Measurements from ENCODE around the gene JMJD7. TPM values are rescaled to one million over a fixed set of nuclear protein-coding genes. Genes with fewer than 3 reads are reported as not detected.

Gene JMJD7
- total RNA-seq, 1 donor from 2014 or later, result 26.2 TPM

DNA sequence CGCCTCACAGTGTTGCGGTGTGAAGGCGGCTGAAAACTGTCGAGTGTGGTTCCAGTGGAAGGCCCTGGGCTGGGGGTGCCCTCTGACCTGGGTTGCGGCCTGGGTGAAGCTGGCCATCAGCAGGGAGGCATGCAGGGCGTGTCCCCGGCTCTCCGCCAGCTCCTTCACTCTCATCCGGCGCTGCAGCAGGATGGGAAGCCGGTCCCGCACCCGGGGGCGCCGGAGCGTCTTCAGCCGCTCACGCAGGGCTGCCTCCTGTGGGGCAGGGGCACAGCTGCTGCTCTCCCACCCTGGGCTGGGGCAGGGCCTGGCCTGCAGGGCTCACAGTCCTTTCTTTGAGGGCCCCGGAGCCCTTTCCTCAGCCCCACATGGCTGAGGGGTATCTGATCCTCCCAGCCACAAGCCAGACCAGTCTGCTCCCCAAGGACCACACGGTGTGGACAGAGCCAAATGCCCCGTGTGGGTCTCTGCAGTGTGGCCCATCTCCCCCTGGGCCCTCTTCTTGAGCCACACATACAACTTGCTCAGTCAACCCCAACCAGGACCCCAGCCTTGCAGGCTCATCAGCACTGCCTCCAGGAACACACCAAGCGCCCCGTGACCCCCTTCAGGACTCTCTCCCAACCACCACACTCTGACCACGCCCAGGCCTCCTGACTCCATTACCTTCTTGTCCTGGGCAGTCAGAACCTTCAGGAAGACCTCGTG is 39.1 kb downstream of the JMJD7 start:
- TF ChIP-seq, protein P1, sequence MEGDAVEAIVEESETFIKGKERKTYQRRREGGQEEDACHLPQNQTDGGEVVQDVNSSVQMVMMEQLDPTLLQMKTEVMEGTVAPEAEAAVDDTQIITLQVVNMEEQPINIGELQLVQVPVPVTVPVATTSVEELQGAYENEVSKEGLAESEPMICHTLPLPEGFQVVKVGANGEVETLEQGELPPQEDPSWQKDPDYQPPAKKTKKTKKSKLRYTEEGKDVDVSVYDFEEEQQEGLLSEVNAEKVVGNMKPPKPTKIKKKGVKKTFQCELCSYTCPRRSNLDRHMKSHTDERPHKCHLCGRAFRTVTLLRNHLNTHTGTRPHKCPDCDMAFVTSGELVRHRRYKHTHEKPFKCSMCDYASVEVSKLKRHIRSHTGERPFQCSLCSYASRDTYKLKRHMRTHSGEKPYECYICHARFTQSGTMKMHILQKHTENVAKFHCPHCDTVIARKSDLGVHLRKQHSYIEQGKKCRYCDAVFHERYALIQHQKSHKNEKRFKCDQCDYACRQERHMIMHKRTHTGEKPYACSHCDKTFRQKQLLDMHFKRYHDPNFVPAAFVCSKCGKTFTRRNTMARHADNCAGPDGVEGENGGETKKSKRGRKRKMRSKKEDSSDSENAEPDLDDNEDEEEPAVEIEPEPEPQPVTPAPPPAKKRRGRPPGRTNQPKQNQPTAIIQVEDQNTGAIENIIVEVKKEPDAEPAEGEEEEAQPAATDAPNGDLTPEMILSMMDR (IDR thresholded peaks at IDR 0.05; ENCODE audit: unreplicated experiment), result no peak
- Mint-ChIP-seq H3K36me3 (ENCODE audit: insufficient read depth) (no peaks in the 10 kb centered on the region), H3K4me1 (ENCODE audit: low read depth) (peaks cover 12% of the 10 kb centered on the region), H3K4me3 (ENCODE audit: low read depth) (no peak overlapping the region), H3K27me3 (no peaks in the 10 kb centered on the region), H3K9me3 (ENCODE audit: low read depth) (no peaks in the 10 kb centered on the region), H3K27ac (peak overlapping the region; percentile 24)
- no peak for DNase-seq (ENCODE audit: low spot score, unreplicated experiment)

DNA sequence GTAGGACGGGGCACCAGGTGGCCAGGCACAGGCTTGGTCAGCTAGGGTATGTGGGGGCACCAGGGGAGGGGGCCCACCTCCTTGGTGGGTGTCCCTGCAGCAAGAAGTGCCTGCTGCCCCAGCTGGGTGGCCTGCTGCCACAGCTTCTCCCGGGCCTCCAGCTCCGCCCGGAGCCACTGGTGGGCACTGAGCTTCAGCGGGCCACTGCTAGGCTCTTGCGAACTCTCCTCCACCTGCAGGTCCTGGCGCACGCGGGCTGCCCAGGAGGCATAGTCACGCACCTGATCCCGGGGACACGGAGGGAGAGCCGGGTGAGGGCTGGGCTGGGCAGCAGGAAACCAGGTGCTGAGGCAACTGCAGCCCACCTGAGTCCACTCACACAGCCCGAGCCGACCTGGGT is 40.4 kb downstream of the JMJD7 start:
- H3K36me3 Mint-ChIP-seq (ENCODE audit: insufficient read depth), result no peaks in the 10 kb centered on the region
- H3K9me3 Mint-ChIP-seq (ENCODE audit: low read depth), result no peaks in the 10 kb centered on the region
- H3K4me3 Mint-ChIP-seq (ENCODE audit: low read depth), result no peak overlapping the region
- peaks cover 4% of the 10 kb centered on the region for H3K27me3 Mint-ChIP-seq
- DNase-seq (ENCODE audit: low spot score, unreplicated experiment), result no peak
- TF ChIP-seq, protein P1 (IDR thresholded peaks at IDR 0.05; ENCODE audit: unreplicated experiment), result no peak
- H3K4me1 Mint-ChIP-seq (ENCODE audit: low read depth), result peaks cover 12% of the 10 kb centered on the region
- H3K27ac Mint-ChIP-seq, result no peak overlapping the region

DNA sequence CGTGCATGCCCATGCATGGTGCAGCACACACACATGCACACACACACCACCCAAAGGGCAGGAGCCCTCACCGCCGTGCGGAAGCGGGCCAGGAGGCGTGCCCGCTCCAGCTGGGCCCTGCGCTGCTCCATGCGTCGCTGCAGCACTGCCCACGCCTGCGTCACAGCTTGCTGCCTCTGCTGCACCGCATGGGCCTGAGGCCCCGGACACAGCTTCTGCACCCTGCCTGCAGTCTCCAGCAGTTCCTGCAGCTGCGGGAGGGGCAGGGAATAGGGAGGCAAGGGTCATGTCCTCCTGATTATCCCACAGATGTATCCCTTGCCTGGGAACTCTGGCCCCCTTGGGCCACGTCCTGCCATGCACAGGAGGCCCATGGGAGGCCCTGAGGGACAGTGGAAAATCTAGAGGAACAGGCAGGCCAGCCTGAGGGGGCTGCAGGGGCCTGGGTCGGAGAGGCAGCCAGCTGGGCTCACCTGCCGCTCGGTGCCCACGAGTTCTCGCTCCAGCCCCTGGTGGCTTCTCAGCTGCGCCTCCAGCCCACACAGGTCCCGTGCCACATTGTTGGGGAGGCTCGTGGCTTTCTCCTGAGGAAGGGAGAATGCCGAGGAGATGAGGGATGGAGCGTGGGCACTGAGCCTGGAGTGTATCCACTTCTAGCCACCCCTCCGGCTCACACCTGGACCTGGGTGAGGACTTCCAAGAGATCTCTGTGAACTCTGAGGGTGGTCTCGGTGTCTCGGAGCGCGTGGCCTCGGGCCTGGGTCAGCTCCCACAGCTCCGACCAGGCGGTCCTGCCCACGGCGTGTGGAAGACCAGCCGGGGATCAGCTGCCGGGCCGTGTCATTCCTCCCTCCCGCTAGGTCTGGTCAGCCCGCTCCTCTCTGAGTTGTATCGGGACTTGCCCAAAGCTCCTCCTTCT is 42.1 kb downstream of the JMJD7 start:
- TF ChIP-seq, protein P1 (IDR thresholded peaks at IDR 0.05; ENCODE audit: unreplicated experiment), result no peak
- H3K4me3 Mint-ChIP-seq (ENCODE audit: low read depth), result no peak overlapping the region
- DNase-seq (ENCODE audit: low spot score, unreplicated experiment), result no peak
- H3K9me3 Mint-ChIP-seq (ENCODE audit: low read depth), result no peaks in the 10 kb centered on the region
- H3K27me3 Mint-ChIP-seq, result peaks cover 4% of the 10 kb centered on the region
- peaks cover 12% of the 10 kb centered on the region for H3K4me1 Mint-ChIP-seq (ENCODE audit: low read depth)
- H3K36me3 Mint-ChIP-seq (ENCODE audit: insufficient read depth), result no peaks in the 10 kb centered on the region
- no peak overlapping the region for H3K27ac Mint-ChIP-seq

DNA sequence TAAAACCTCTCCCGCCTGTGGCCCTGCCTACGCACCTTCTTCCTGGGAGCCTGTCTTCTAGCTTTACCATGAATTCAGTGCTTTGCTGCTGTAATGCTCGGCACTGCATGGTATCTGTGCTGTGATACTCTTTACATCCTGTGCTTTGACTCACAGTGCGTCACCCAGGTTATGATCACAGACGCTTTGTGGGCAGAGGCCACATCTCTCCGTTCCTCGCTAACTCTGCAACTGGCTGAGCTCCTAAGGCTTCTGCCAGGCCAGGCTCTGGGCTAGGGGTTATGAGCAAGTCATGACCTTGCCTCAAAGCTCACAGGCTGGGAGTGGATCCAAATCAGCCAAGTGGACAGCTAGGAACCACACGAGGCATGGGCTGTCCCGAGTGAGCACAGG is 42.8 kb downstream of the JMJD7 start:
- Mint-ChIP-seq H3K4me1 (ENCODE audit: low read depth) (peaks cover 8% of the 10 kb centered on the region), H3K9me3 (ENCODE audit: low read depth) (no peaks in the 10 kb centered on the region), H3K4me3 (ENCODE audit: low read depth) (no peak overlapping the region), H3K27me3 (peaks cover 8% of the 10 kb centered on the region), H3K27ac (no peak overlapping the region), H3K36me3 (ENCODE audit: insufficient read depth) (no peaks in the 10 kb centered on the region)
- TF ChIP-seq, protein P1 (IDR thresholded peaks at IDR 0.05; ENCODE audit: unreplicated experiment), result no peak
- no peak for DNase-seq (ENCODE audit: low spot score, unreplicated experiment)

DNA sequence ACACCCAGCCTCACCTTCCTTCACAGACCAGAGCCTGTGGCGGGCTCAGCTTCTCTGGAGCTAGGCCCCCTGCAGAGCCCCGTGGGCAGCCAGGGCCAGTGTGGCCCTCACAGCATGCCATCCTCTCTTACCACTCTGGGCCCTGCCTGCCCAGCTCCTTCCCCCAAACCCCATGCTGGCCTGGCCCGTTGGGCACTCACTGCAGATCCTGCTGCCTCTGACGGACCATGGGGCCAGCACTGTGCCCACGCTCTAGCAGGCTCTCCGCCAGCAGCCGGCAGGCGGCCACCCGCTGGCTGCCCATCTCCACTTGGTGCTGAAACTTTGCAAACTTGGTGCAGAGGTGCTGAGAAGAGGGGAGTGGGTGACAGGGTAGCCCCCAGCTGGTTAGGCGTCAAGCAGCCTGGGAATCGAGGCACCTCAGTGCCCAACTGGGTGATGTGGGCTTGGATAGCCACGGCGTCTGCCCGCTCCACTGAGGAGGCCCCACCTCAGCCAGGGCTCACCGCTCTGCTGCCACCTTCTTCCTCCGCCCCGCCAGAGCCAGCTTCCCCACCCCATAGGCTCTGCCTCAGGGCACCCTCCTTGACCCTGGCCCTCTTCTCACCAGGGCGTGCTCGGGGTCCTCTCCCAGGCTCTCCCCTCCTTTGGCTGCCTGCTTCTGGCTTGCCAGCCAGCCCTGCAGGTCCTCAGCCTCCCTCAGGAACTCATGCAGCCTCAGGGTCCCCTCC is 43.4 kb downstream of the JMJD7 start:
- H3K9me3 Mint-ChIP-seq (ENCODE audit: low read depth), result no peaks in the 10 kb centered on the region

More for the DNA sequence above, 43.4 kb downstream of the JMJD7 start:
- H3K4me1 Mint-ChIP-seq (ENCODE audit: low read depth), result peaks cover 8% of the 10 kb centered on the region
- no peak overlapping the region for H3K4me3 Mint-ChIP-seq (ENCODE audit: low read depth)
- TF ChIP-seq, protein P1 (IDR thresholded peaks at IDR 0.05; ENCODE audit: unreplicated experiment), result no peak
- H3K27me3 Mint-ChIP-seq, result peaks cover 8% of the 10 kb centered on the region
- H3K27ac Mint-ChIP-seq, result no peak overlapping the region
- no peak for DNase-seq (ENCODE audit: low spot score, unreplicated experiment)
- no peaks in the 10 kb centered on the region for H3K36me3 Mint-ChIP-seq (ENCODE audit: insufficient read depth)

Measured in progenitor cell of endocrine pancreas (in vitro differentiated cells).